ENCODE data around the gene RGS9BP. TPM values are rescaled to one million over a fixed set of nuclear protein-coding genes. Genes with fewer than 3 reads are reported as not detected.

Gene RGS9BP
- total and polyA plus RNA-seq, 2 of the 13 experiments (the other 11 are each of a cell fraction or from before 2014, with no cell fraction given): 0.01 TPM; not detected in 1

DNA sequence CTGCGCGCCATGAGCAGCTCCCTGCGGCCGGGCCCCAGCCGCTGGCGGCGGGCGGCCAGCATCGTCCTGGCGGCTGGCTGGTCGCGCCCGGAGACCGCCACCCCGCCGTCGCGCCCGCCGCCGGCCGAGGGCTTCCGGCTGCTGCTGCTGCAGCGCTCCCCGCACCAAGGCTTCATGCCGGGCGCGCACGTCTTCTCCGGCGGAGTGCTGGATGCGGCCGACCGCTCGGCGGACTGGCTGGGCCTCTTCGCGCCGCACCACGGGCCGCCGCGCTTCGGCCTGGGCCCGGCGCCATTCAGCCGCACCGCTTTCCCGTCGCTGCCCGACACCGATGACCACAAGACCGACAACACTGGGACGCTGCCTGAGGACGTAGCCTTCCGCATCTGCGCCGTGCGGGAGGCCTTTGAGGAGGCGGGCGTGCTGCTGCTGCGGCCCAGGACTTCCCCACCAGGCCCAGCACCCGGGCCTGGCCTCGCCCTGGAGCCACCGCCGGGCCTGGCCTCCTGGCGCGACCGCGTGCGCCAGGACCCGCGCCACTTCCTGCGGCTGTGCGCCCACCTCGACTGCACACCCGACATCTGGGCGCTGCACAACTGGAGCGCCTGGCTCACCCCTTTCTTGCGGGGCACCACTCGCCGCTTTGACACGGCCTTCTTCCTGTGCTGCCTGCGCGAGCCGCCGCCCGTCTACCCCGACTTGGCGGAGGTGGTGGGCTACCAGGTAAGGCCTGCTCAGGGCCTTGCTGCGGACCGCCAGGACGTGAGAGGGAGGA, 16.5 kb downstream of the RGS9BP start (continued):
- TF ChIP-seq, protein P1, sequence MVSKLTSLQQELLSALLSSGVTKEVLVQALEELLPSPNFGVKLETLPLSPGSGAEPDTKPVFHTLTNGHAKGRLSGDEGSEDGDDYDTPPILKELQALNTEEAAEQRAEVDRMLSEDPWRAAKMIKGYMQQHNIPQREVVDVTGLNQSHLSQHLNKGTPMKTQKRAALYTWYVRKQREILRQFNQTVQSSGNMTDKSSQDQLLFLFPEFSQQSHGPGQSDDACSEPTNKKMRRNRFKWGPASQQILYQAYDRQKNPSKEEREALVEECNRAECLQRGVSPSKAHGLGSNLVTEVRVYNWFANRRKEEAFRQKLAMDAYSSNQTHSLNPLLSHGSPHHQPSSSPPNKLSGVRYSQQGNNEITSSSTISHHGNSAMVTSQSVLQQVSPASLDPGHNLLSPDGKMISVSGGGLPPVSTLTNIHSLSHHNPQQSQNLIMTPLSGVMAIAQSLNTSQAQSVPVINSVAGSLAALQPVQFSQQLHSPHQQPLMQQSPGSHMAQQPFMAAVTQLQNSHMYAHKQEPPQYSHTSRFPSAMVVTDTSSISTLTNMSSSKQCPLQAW (CRISPR knock-in tag; IDR thresholded peaks at IDR 0.05): no peak
- TF ChIP-seq, protein P2, sequence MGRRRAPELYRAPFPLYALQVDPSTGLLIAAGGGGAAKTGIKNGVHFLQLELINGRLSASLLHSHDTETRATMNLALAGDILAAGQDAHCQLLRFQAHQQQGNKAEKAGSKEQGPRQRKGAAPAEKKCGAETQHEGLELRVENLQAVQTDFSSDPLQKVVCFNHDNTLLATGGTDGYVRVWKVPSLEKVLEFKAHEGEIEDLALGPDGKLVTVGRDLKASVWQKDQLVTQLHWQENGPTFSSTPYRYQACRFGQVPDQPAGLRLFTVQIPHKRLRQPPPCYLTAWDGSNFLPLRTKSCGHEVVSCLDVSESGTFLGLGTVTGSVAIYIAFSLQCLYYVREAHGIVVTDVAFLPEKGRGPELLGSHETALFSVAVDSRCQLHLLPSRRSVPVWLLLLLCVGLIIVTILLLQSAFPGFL (CRISPR knock-in tag; IDR thresholded peaks at IDR 0.05): no peak
- TF ChIP-seq ZNF547 (CRISPR knock-in tag; IDR thresholded peaks at IDR 0.05) (0 out of 2 replicates have a peak, but pooled peaks have one; percentile 23), SIX4 (CRISPR knock-in tag; IDR thresholded peaks at IDR 0.05) (no peak), ZNF598 (CRISPR knock-in tag; IDR thresholded peaks at IDR 0.05; ENCODE audit: borderline replicate concordance) (peak; percentile 69; the same call in 1 of the 2 replicates), ZNF432 (CRISPR knock-in tag; IDR thresholded peaks at IDR 0.05; ENCODE audit: borderline replicate concordance) (no peak), RORA (CRISPR knock-in tag; IDR thresholded peaks at IDR 0.05) (no peak), ZNF333 (CRISPR knock-in tag; IDR thresholded peaks at IDR 0.05; ENCODE audit: borderline replicate concordance) (no peak), ZNF616 (CRISPR knock-in tag; IDR thresholded peaks at IDR 0.05; ENCODE audit: low read depth) (peak; percentile 66), ZNF546 (CRISPR knock-in tag; conservative IDR thresholded peaks at IDR 0.05) (peak; percentile 90; the same call in 1 of the 2 replicates), ZNF124 (CRISPR knock-in tag; IDR thresholded peaks at IDR 0.05) (no peak), SMARCC2 (IDR thresholded peaks at IDR 0.05) (no peak), ZNF329 (CRISPR knock-in tag; IDR thresholded peaks at IDR 0.05; ENCODE audit: low read depth) (no peak), ZNF720 (CRISPR knock-in tag; IDR thresholded peaks at IDR 0.05) (no peak), AGO1 (IDR thresholded peaks at IDR 0.05; ENCODE audit: low read depth, low read length, poor library complexity, severe bottlenecking) (no peak), ZNF292 (CRISPR knock-in tag; IDR thresholded peaks at IDR 0.05; ENCODE audit: borderline replicate concordance, low read depth) (no peak), SP5 (CRISPR knock-in tag; IDR thresholded peaks at IDR 0.05; ENCODE audit: borderline replicate concordance, low read depth) (no peak), ZNF33A (CRISPR knock-in tag; IDR thresholded peaks at IDR 0.05; ENCODE audit: borderline replicate concordance) (no peak), ZNF629 (CRISPR knock-in tag; conservative IDR thresholded peaks at IDR 0.05) (no peak; the same call in 1 of the 2 replicates), ESRRA (CRISPR knock-in tag; IDR thresholded peaks at IDR 0.05; ENCODE audit: low read depth) (no peak)
- TF ChIP-seq, protein P3, sequence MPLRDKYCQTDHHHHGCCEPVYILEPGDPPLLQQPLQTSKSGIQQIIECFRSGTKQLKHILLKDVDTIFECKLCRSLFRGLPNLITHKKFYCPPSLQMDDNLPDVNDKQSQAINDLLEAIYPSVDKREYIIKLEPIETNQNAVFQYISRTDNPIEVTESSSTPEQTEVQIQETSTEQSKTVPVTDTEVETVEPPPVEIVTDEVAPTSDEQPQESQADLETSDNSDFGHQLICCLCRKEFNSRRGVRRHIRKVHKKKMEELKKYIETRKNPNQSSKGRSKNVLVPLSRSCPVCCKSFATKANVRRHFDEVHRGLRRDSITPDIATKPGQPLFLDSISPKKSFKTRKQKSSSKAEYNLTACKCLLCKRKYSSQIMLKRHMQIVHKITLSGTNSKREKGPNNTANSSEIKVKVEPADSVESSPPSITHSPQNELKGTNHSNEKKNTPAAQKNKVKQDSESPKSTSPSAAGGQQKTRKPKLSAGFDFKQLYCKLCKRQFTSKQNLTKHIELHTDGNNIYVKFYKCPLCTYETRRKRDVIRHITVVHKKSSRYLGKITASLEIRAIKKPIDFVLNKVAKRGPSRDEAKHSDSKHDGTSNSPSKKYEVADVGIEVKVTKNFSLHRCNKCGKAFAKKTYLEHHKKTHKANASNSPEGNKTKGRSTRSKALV (CRISPR knock-in tag; IDR thresholded peaks at IDR 0.05): no peak
- TF ChIP-seq, protein P4, sequence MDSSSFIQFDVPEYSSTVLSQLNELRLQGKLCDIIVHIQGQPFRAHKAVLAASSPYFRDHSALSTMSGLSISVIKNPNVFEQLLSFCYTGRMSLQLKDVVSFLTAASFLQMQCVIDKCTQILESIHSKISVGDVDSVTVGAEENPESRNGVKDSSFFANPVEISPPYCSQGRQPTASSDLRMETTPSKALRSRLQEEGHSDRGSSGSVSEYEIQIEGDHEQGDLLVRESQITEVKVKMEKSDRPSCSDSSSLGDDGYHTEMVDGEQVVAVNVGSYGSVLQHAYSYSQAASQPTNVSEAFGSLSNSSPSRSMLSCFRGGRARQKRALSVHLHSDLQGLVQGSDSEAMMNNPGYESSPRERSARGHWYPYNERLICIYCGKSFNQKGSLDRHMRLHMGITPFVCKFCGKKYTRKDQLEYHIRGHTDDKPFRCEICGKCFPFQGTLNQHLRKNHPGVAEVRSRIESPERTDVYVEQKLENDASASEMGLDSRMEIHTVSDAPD (CRISPR knock-in tag; IDR thresholded peaks at IDR 0.05): 0 out of 2 replicates have a peak, but pooled peaks have one; percentile 33
- TF ChIP-seq, protein P5, sequence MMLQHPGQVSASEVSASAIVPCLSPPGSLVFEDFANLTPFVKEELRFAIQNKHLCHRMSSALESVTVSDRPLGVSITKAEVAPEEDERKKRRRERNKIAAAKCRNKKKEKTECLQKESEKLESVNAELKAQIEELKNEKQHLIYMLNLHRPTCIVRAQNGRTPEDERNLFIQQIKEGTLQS (CRISPR knock-in tag; IDR thresholded peaks at IDR 0.05): 0 out of 2 replicates have a peak, but pooled peaks have one; percentile 5

All from HepG2 (cell line).